ENCODE results near the gene CNPY1.

DNA sequence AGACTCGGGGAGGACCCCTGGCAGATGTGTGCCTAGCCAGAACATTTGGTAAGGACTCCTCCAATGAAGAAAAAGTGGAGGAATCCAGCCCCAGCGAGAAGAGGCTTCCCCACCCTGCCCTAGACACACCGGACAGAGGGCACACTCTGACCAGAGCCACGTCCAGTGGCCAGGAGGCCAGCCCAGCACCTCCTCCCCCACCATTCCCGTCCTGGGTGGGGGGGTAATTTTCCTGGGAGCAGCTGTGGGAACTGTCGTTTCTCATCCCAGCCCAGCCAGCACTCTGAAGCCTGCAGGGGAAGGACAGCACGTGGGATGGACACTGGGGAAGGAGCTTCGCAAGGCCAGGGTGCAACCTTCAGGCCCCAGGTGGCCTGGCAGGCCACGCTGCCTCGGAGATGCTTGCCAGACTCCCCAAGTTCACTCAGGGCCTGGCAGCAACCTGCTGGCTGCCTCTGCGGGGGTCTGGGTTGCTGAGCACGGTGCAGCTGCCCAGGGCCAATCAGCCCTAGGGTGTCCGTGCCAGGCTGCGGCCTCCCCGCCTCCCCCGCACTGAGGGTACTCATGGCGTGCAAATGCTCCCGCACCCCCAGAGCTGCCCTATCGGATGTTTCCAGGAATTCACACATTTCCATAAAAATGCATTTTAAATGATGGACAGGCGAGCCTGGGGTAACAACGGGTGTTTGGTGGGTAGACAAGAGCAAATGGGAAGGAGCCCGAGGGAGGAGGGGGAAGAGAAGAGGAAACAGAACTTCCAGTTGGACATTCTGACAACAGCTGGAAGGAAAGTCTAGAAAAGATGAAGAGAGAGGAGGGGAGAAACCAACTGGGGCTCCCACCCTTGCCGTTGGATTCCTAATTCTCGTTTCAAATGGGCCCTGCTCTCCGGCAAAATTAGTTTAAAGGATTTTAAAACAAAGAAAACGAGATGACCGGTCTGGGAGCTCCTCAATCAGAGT, 90.3 kb downstream of the CNPY1 start:
- TF ChIP-seq, protein P1, sequence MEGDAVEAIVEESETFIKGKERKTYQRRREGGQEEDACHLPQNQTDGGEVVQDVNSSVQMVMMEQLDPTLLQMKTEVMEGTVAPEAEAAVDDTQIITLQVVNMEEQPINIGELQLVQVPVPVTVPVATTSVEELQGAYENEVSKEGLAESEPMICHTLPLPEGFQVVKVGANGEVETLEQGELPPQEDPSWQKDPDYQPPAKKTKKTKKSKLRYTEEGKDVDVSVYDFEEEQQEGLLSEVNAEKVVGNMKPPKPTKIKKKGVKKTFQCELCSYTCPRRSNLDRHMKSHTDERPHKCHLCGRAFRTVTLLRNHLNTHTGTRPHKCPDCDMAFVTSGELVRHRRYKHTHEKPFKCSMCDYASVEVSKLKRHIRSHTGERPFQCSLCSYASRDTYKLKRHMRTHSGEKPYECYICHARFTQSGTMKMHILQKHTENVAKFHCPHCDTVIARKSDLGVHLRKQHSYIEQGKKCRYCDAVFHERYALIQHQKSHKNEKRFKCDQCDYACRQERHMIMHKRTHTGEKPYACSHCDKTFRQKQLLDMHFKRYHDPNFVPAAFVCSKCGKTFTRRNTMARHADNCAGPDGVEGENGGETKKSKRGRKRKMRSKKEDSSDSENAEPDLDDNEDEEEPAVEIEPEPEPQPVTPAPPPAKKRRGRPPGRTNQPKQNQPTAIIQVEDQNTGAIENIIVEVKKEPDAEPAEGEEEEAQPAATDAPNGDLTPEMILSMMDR (IDR thresholded peaks at IDR 0.05; ENCODE audit: low read length) = no peak
- TF ChIP-seq EZH2 (IDR thresholded peaks at IDR 0.05; ENCODE audit: borderline replicate concordance, low read length) = no peak

All from OCI-LY1 (cell line).